Stimulated activated CD4-positive, alpha-beta T cell treated with anti-CD3 and anti-CD28 coated beads, Interleukin-4, amount 100 ng/mL, for 1 hour (primary cell): ENCODE results near the gene CLASP1.
"Not testable (repeated sequence)": the region's sequence is repeated elsewhere in the genome, so short reads cannot be mapped to it uniquely, and the experiment has no call there.

Experiments used
- DNase-seq: peaks from one replicate; pipeline ENCODE4 v3.0.0-alpha.2; 2020

Gene CLASP1

DNA sequence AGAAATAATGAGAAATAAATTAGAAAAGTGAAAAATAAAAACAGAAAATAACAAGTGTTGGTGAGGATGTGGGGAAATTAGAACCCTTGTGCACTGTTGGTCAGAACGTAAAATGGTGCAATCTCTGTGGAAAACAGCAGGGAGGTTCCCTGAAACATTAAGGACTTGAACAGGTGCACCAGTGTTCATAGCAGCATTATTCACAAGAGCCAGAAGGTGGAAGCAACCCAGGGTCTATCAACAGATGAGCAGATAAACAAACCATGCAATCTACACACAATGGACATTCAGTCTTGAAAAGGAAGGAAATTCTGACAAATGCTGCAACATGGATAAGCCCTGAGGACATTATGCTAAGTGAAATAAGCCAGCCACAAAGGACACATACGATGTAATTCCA, 306.1 kb downstream of the CLASP1 start:
- DNase-seq = no peak

DNA sequence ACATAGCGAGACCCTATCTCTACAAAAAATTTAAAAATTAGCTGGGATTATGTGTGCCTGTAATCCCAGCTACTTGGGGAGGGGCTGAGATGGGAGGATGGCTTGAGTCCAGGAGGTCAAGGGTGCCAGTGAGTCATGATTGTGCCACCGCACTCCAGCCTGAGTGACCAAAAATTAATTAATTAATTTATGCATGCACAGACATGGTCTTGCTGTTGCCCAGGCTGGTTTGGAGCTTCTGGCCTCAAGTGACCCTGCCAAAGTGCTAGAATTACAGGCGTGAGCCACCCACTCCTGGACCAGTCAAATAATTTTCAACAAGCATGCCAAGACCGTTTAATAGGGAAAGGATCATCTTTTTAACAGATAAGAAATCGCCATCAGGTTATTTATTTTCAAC, 306.5 kb downstream of the CLASP1 start:
- no peak for DNase-seq

DNA sequence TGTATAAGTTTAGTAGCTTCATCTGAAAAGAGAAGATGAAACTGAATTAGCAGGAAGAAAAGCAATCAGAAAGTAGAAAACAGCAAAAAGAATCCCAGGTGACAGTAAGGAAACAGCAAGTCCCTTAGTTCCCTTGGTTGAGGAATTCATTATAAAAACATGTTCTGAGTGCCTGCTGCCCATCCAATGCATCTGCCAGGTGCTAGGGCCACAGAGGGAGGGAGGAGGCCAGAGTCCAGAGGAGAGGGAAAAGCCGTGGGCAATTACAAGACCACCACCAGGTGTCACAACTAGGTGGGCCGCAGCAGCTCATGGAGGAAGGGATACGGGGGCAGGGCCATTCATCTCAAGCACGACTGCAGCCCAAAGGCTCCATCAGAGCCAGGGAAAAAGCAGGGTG, 308.3 kb downstream of the CLASP1 start:
- no peak for DNase-seq

DNA sequence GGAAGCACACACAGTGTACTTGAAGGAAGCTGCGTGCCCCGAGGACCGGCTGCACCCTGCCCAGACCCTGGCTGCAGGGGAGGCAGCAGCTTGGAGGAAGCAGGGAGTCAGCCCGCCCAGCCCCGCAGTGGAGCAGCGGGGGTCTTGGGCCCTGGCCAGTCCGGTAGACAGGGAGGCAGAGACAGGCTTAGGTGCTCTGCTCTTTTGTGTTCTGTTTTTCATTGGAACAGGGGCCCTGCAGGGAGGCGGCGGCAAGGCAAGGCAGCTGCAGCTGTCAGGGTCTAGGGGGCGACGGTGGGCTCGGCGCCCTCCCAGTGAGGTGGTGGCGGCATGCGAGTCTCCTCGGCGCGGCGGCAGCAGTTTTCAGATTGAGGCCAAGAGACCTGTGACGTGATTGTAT, 311.0 kb downstream of the CLASP1 start:
- DNase-seq = no peak

DNA sequence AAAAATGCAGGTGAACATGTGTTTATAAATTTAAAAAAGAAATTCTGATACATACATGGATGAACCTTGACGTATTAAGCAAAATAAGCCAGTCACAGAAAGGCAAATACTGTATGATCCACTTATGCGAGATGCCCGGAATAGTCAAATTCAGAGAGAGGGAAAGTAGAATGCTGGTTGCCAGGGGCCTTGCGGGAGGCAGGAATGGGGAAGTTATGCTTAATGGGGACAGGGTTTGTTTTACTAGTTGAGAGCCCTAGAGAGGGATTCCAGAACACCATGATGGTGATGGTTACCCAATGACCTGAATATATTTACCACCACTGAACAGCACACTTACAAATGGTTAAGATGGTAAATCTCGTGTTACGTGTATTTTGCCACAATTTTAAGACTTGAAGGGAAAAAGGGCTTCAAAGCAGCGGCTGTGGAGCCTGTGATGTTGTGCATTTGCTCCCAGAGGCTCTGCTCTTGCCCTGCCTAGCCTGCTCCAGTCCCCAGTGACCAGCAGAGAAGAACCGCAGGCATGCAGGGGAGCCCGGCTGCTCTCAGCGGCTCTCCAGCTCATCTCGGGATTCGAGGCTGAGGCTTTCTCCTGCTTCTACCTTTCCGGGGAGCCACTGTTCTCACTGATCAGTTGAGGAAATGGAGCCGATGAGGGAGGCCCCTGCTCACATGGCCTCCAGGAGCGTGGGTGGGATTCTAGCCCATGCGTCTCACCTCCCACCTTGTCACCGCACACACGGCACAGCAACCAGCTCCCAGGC, 312.6 kb downstream of the CLASP1 start:
- DNase-seq = no peak

DNA sequence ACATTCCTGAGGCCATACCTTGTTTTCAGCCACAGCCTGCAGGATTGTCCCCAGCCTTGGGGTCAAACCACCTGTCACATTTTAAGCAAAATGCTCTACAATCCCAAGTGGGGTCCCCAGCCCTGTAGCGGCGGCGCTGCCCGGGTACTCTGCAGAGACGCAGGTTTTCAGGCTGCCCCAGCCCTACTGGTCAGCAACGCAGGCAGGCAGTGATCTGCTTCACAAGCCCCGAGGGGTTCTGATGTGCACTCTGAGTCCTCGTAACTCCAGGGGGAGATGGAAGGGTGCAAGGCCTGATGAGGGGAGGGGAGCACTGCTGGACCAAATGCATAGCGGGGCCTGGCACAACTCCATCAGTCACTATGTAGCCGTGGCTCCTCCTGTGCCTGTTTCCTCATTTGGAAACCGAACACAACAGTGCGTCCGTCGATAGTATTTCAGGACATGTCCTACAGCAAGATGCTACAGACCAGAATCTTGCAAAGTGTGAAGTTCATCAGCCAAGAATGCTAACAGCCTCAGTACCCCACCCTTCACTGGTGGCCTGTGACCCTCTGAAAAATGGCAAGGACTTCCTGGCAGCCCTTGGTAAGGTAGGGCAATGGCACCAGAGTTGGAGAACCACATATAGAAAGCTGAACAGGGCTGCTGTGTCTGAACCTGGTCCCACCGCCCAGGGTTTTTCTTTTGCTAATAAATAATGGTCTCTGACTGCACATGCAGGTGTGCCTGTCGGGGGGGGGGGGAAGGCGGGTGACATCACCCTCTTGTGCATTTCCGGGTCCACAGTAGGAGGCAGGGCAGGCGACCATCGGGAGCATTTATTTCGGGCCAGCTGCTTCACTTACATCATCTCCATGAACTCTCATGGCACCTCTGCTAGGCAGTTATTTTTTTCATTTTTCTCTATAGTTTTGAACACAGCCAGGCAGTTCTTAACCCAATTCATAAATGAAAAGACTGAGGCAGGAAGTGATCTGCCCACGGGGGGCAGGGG, 313.7 kb downstream of the CLASP1 start:
- no peak for DNase-seq

DNA sequence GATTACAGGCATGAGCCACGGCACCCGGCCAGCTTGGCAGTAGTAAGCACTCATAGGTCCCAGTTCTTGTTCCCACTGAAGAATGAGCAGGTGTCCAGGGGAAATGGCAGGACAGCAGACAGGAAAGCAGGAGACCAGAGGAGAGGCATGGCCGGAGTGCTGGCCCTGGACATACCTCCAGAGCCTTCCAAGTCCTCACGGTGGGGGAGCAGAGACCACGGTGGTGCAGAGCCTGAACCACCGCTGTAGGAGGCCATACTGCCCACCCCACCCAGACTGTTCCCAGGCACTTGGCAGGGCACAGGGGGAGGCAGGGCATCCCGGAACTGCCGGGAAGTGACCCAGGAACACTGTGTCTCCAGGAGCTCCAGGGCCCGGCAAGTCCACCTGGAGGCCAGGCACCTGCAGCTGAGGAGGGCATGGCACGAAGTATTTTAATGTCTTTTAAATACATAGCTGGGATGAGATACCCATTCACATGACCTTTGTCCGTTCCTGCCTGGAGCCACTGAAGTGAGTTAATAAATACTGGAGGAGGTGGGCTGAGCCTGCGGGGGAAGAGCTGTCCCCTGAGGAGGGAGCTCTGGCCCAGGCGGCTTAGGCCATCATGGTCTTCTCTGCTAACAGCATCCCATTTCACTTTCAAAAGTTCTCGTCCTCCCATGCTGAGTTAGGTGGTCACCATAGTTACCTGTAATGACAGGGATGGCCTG, 314.5 kb downstream of the CLASP1 start:
- no peak for DNase-seq

DNA sequence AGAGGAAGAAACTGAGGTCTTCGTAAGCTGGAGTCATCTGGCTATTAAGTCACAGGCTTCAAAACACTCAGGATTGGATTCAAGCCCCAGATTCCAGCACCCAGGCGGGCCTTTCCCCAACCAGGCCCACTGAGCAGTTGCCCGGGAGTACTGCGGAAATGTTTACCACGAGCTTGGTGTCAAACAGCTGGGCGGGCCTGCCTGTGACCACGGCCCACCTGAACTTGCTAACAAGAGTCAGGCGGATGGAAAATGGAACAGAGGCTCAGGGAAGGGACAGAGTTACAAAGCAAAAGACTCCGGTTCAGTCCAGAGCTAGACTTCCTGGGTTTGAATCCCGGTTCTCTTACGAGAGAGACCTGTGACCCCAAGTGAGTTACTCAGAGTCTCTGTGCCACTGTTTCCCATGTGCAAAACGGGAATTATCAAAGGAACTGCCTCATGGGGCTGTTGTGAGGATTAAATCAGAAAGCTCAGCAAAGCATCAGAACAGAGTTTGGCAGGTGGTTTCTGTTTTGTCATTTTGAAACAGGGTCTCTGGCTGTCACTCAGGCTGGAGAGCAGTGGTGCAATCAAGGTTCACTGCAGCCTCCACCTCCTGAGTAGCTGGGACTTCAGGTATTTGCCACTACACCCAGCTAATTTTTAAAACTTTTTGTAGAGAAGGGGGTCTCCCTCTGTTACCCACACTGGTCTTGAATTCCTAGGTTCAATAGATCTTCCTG, 315.3 kb downstream of the CLASP1 start:
- DNase-seq = no peak

DNA sequence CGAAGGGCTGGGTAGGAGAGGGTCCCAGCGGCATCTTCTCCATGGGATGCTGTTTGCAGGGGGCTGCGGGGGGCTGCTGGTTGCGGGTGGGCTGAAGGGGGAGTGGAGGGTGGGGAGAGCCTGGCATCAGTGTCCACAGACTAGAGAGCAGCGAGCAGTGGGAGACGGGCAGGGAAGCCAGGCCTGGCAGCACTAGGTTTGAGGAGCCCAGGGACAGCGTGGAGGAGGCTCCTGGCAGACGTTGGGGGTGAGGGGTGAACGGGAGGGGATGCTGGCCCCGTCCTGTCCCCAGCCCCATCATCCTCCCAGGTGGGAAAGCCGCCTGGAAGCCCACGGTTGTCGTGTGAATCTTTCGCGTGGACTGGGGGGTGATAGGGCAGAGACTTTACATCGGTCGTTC, 316.0 kb downstream of the CLASP1 start:
- DNase-seq = no peak

DNA sequence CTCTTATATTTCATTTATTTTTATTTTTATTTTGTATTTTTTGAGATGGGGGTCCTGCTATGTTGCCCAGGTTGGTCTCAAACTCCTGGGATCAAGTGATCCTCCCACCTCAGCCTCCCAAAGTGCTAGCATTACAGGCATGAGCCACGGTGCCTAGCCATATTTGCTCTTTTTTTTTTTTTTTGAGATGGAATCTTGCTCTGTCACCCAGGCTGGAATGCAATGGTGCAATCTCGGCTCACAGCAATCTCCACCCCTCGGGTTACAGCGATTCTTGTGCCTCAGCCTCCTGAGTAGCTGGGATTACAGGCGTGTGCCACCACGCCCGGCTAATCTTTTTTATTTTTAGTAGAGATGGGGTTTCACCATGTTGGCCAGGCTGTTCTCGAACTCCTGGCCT, 317.9 kb downstream of the CLASP1 start:
- not testable (repeated sequence) for DNase-seq

DNA sequence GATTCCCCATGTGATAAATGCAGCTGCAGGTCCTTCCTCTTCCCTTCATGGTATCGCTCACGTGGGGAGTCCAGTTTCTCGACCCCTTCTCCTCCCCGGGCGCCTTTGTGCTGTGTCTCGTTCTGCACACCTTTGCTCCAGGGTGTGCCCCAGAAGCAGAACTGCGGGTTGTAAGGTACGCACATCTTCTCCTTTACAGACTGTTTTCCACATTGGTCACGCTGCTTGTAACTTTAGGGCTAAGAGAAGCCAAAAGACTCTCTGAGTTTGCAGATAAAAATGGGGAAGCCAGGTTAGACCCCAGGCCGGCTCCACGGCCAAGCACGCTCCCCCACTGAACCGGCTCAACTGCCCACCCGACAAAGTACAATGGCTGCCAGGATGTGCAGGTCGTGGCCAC, 318.3 kb downstream of the CLASP1 start:
- no peak for DNase-seq

DNA sequence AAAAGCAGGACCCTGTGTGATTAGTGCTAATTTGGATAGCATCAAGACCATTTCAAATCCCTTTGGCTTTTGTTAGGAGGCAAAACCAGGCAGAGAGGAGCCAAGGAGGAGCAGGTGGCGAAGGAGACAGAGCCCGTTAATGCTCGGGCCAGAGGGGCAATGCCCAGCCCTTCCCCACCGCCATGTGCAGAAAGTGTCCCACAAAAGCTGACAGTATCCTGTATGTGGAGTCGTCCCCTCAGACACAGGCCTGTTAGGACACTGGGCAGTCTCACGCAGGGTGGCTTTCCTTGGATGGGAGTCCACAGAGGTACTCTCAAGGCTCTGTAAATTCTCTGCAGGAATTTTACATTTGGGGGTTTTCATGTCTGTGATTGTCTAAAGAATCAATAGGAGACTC, 319.5 kb downstream of the CLASP1 start:
- DNase-seq = no peak

DNA sequence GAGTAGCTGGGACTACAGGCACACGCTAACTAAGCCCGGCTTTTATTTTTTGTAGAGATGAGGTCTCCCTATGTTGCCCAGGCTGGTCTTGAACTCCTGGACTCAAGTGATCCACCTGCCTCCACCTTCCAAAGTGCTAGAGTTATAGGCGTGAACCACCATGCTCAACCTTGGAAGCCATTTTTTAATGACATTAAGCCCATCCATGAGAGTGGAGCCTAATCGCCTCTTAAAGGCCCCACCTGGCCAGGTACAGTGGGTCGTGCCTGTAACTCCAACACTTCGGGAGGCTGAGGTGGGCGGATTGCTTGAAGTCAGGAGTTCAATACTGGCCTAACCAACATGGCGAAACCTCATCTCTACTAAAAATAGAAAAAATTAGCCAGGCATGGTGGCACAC, 322.6 kb downstream of the CLASP1 start:
- DNase-seq = no peak

DNA sequence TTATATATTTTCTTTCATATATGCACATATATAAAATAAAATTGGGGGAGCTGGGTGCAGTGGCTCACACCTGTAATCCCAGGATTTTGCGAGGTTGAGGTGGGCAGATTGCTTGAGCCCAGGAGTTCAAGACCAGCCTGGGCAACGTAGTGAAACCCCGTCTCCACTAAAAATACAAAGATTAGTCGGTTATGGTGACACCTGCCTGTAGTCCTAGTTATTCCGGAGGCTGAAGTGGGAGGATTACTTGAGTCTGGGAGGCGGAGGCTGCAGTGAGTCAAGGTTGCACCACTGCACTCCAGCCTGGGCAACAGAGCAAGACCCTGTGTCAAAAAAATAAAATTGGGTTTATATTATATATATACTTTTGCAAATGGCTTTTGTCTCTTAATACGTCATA, 324.7 kb downstream of the CLASP1 start:
- DNase-seq = no peak

DNA sequence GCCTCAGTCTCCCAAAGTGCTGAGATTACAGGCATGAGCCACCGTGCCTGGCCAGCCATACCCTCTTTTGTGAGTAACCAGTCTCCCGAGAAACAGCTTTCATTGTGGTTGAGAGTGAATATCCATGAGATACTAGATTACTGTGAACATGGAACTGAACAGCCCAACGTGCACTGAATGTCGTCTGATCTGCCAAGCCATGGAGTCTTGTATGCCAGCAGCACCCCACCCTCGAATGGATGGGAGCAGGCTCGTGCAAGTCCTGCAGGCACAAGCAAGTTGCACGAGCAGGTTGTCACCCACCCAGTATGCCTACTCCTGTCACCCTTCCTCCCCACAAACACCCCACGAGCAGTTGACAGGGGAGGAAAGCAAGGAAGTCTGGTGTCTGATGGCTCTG, 327.8 kb downstream of the CLASP1 start:
- no peak for DNase-seq

DNA sequence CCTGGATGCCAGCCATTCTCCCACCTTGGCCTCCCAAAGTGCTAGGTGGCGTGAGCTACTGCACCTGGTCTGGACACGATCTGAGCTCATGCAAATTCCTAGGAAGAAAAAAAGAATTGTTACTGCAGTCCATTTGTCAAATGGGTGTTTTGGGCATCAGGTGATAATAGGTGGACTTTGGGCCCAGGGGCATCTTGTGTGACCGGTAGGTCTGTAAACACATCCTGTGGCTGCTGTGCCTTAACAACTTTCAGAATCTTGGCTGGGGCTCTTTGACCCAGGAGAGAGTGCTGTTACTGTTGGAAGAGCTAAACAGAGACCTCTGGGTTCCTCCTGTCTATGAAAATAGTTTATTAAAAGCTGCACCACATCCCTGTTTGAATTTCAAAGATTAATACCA, 329.3 kb downstream of the CLASP1 start:
- no peak for DNase-seq

DNA sequence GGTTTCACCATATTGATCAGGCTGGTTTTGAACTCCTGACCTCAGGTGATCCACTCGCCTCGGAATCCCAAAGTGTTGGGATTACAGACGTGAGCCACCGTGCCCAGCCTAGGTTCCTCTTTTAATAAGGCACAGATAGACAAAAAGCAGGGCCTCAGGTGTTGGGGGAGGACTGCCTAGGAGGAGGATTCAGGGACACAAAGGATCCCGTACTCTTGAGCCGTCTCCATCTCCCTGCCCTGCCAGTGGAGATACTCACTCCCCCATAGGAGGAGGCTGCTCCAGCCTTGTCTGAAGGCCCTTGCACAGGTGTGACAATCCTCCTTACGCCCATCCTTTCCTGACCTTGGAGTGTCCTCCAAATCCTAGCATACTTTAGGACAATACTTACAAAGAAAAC, 332.3 kb downstream of the CLASP1 start:
- DNase-seq = no peak

DNA sequence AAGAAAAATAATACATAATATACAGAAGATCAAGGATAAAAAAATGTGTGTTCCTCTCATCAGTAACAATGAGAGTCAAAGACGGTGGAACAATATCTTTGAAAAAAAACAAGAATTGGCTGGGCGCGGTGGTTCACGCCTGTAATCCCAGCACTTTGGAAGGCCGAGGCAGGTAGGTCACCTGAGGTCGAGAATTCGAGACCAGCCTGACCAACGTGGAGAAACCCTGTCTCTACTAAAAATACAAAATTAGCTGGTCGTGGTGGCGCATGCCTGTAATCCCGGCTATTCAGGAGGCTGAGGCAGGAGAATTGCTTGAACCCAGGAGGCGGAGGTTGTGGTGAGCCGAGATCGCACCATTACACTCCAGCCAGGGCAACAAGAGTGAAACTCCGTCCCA, 335.6 kb downstream of the CLASP1 start:
- DNase-seq = not testable (repeated sequence)

DNA sequence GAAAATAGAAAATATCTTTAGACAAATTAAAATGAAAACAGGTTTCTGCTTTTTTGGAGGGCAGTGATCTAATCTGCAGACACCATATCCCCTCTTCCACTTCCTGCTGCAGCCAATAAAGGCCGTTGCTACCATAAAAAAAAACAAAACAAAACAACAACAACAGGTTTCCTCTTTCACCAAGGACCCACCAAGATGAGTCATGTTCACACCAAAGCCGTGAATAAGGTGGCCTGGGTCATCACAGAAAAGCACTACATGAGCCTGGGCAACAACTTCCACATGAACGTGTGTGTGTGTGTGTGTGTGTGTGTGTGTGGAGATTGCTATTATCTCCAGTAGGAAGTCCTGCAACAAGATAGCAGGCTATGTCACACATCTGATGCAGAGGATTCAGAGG, 339.5 kb downstream of the CLASP1 start:
- DNase-seq = no peak

DNA sequence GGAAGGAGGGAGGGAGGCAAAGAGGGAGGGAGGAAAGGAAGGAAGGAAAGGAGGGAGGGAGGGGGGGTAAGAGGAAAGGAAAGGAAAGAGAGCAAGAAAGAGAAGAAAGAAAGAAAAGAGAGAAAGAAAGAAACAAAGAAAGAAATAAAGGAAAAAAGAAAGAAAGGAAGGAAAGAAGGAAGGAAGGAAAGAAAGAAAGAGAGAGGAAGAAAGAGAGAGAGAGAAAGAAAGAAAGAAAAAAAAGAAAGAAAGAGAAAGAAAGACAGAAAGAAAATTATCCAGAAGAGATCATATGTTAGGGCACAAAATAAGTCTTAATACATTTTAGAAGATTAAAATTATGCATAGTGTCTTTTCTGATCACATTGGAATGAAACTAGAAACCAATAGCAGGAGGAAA, 339.9 kb downstream of the CLASP1 start:
- DNase-seq = no peak

DNA sequence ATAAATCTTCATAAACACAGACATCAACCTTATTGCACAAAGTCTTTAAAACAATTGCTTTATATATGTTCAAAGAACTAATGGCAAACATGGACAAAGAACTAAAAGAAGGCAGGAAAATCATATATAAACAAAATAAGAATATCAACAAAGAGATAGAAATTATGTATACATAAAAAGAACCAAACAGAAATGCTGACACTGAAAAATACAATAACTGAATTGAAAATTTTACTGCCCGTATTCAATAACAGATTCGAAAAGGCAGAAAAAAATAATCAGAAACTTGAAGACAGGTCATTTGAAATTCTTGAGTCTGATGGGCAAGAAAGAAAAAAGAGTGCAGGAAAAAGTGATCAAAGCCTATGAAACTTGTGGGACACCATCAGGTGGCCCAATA, 342.2 kb downstream of the CLASP1 start:
- DNase-seq = no peak

DNA sequence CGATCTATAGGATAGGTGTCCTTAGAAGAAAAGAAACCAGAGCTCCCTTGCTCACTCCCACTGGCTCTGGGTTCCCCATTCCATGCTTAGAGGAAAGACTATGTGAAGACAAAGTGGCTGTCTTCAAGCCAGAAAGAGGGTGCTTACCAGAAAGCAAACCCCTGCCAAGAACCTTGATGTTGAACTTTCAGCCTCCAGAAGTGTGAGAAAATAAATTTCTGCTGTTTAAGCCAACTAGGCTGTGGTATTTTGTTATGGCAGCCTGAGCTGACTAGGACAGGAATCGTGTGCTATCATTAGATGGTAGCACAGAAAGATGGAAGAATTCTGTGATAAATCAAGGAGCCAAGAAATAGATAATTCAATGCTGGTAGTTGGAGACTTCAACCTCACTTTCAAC, 344.3 kb downstream of the CLASP1 start:
- DNase-seq = no peak
